Activated CD4-positive, alpha-beta memory T cell treated with anti-CD3 and anti-CD28 coated beads, Interleukin-2, amount 10 ng/mL, durations not matched to agents 7 days and 5 days (primary cell): ENCODE measurements around the gene TMEM238L. TPM values are rescaled to one million over a fixed set of nuclear protein-coding genes. Genes with fewer than 3 reads are reported as not detected.

Experiments used
- CTCF ChIA-PET: fragments of 350-600 bp; sonication (Branson Sonifier 250); formaldehyde crosslinking; loops from one replicate; lab custom pipeline; 2021; ENCODE audit warnings: antibody characterized with exemption, inconsistent platforms; lab: Charles Lee
- POLR2A ChIA-PET: fragments of 350-600 bp; sonication (Branson Sonifier 250); formaldehyde crosslinking; loops from one replicate; lab custom pipeline; 2021; ENCODE audit warnings: antibody characterized with exemption; lab: Charles Lee
- DNase-seq: peaks from one replicate; pipeline ENCODE4 v3.0.0-alpha.2; 2020
- H3K27ac Mint-ChIP-seq: one replicate; pipeline ENCODE4 v1.8.0; 2021; ENCODE audit warnings: mild to moderate bottlenecking, mixed read lengths
- H3K27me3 Mint-ChIP-seq: one replicate; pipeline ENCODE4 v1.8.0; 2021; ENCODE audit warnings: mixed read lengths
- H3K36me3 Mint-ChIP-seq: one replicate; pipeline ENCODE4 v1.8.0; 2021; ENCODE audit warnings: low read depth, mixed read lengths
- H3K4me1 Mint-ChIP-seq: one replicate; pipeline ENCODE4 v1.8.0; 2021; ENCODE audit warnings: mixed read lengths
- H3K4me3 Mint-ChIP-seq: one replicate; pipeline ENCODE4 v1.8.0; 2021; ENCODE audit warnings: mild to moderate bottlenecking, mixed read lengths
- H3K9me3 Mint-ChIP-seq: one replicate; pipeline ENCODE4 v1.8.0; 2021; ENCODE audit warnings: mixed read lengths
- total RNA-seq, 2 experiments: library from RNA; stranded (reverse); gene quantifications; one replicate each; pipeline ENCODE4 v1.2.3, GENCODE V29; 2021

The TMEM238L gene
- total RNA-seq, 2 experiments from 2014 or later = not detected

GRCh38 chr17:10798910-10799309, 5.0 kb downstream of the TMEM238L start:
- DNase-seq = no peak
- Mint-ChIP-seq H3K9me3 (no peaks in the 10 kb centered on the region), H3K36me3 (no peaks in the 10 kb centered on the region), H3K4me1 (no peaks in the 10 kb centered on the region), H3K27me3 (peaks cover 1% of the 10 kb centered on the region), H3K27ac (no peak overlapping the region), H3K4me3 (no peak overlapping the region)
- ChIA-PET CTCF (no interaction called here), POLR2A (no interaction called here)

GRCh38 chr17:10798332-10798749, 5.6 kb downstream of the TMEM238L start:
- no peak for DNase-seq
- Mint-ChIP-seq H3K4me3 (no peak overlapping the region), H3K4me1 (peaks cover 1% of the 10 kb centered on the region), H3K27me3 (peaks cover 2% of the 10 kb centered on the region), H3K36me3 (no peaks in the 10 kb centered on the region), H3K27ac (no peak overlapping the region), H3K9me3 (no peaks in the 10 kb centered on the region)
- ChIA-PET POLR2A (no interaction called here), CTCF (no interaction called here)

GRCh38 chr17:10797476-10798328, 6.2 kb downstream of the TMEM238L start:
- H3K27me3 Mint-ChIP-seq = peaks cover 2% of the 10 kb centered on the region
- DNase-seq = no peak
- ChIA-PET CTCF (no interaction called here), POLR2A (no interaction called here)
- H3K4me3 Mint-ChIP-seq = no peak overlapping the region
- H3K36me3 Mint-ChIP-seq = no peaks in the 10 kb centered on the region
- H3K9me3 Mint-ChIP-seq = no peaks in the 10 kb centered on the region
- H3K27ac Mint-ChIP-seq = no peak overlapping the region
- peaks cover 1% of the 10 kb centered on the region for H3K4me1 Mint-ChIP-seq

- Mint-ChIP-seq H3K36me3 (no peaks in the 10 kb centered on the region), H3K27ac (no peak overlapping the region), H3K4me3 (no peak overlapping the region), H3K4me1 (peaks cover 1% of the 10 kb centered on the region), H3K27me3 (peaks cover 5% of the 10 kb centered on the region), H3K9me3 (no peaks in the 10 kb centered on the region)
- no peak for DNase-seq
- ChIA-PET POLR2A (no interaction called here), CTCF (no interaction called here)
These were observed 10.1 kb downstream of the TMEM238L start for GRCh38 chr17:10793816-10794215.

GRCh38 chr17:10793256-10793655, 10.6 kb downstream of the TMEM238L start:
- CTCF ChIA-PET = no interaction called here
- no peak overlapping the region for H3K27ac Mint-ChIP-seq
- no peaks in the 10 kb centered on the region for H3K9me3 Mint-ChIP-seq
- peaks cover 1% of the 10 kb centered on the region for H3K4me1 Mint-ChIP-seq
- DNase-seq = no peak
- H3K27me3 Mint-ChIP-seq = peaks cover 5% of the 10 kb centered on the region
- POLR2A ChIA-PET = no interaction called here
- H3K36me3 Mint-ChIP-seq = no peaks in the 10 kb centered on the region
- H3K4me3 Mint-ChIP-seq = no peak overlapping the region

- DNase-seq = no peak
- H3K27ac Mint-ChIP-seq = no peak overlapping the region
- peaks cover 1% of the 10 kb centered on the region for H3K4me1 Mint-ChIP-seq
- no peaks in the 10 kb centered on the region for H3K9me3 Mint-ChIP-seq
- no peak overlapping the region for H3K4me3 Mint-ChIP-seq
- H3K36me3 Mint-ChIP-seq = no peaks in the 10 kb centered on the region
- ChIA-PET CTCF (no interaction called here), POLR2A (no interaction called here)
- peaks cover 7% of the 10 kb centered on the region for H3K27me3 Mint-ChIP-seq
These were observed 11.7 kb downstream of the TMEM238L start for GRCh38 chr17:10792151-10792550.

GRCh38 chr17:10790491-10791401, 13.2 kb downstream of the TMEM238L start:
- POLR2A ChIA-PET = no interaction called here
- H3K27me3 Mint-ChIP-seq = peaks cover 7% of the 10 kb centered on the region
- H3K9me3 Mint-ChIP-seq = no peaks in the 10 kb centered on the region
- no peak overlapping the region for H3K4me3 Mint-ChIP-seq
- CTCF ChIA-PET = no interaction called here
- H3K4me1 Mint-ChIP-seq = peaks cover 1% of the 10 kb centered on the region
- no peaks in the 10 kb centered on the region for H3K36me3 Mint-ChIP-seq
- no peak for DNase-seq
- H3K27ac Mint-ChIP-seq = no peak overlapping the region

- peaks cover 1% of the 10 kb centered on the region for H3K4me1 Mint-ChIP-seq
- no peaks in the 10 kb centered on the region for H3K36me3 Mint-ChIP-seq
- H3K27me3 Mint-ChIP-seq = peaks cover 7% of the 10 kb centered on the region
- POLR2A ChIA-PET = no interaction called here
- H3K4me3 Mint-ChIP-seq = no peak overlapping the region
- DNase-seq = no peak
- no peak overlapping the region for H3K27ac Mint-ChIP-seq
- CTCF ChIA-PET = no interaction called here
- no peaks in the 10 kb centered on the region for H3K9me3 Mint-ChIP-seq
These were observed 14.1 kb downstream of the TMEM238L start for GRCh38 chr17:10789694-10790271.

- Mint-ChIP-seq H3K4me3 (no peak overlapping the region), H3K4me1 (no peaks in the 10 kb centered on the region), H3K27ac (no peak overlapping the region), H3K36me3 (no peaks in the 10 kb centered on the region), H3K27me3 (peaks cover 14% of the 10 kb centered on the region), H3K9me3 (no peaks in the 10 kb centered on the region)
- DNase-seq = no peak
- ChIA-PET CTCF (no interaction called here), POLR2A (no interaction called here)
These were observed 16.4 kb downstream of the TMEM238L start for GRCh38 chr17:10787306-10788045.

- H3K27me3 Mint-ChIP-seq = peaks cover 18% of the 10 kb centered on the region
- H3K9me3 Mint-ChIP-seq = no peaks in the 10 kb centered on the region
- no peaks in the 10 kb centered on the region for H3K4me1 Mint-ChIP-seq
- H3K27ac Mint-ChIP-seq = no peak overlapping the region
- ChIA-PET POLR2A (no interaction called here), CTCF (no interaction called here)
- H3K36me3 Mint-ChIP-seq = no peaks in the 10 kb centered on the region
- no peak overlapping the region for H3K4me3 Mint-ChIP-seq
- no peak for DNase-seq
These were observed 18.6 kb downstream of the TMEM238L start for GRCh38 chr17:10785295-10785694.

GRCh38 chr17:10779609-10780008, 24.3 kb downstream of the TMEM238L start:
- Mint-ChIP-seq H3K4me1 (no peaks in the 10 kb centered on the region), H3K36me3 (no peaks in the 10 kb centered on the region), H3K4me3 (no peak overlapping the region), H3K9me3 (no peaks in the 10 kb centered on the region), H3K27me3 (peaks cover 18% of the 10 kb centered on the region), H3K27ac (no peak overlapping the region)
- no peak for DNase-seq
- ChIA-PET CTCF (no interaction called here), POLR2A (no interaction called here)

- no peak overlapping the region for H3K27ac Mint-ChIP-seq
- H3K4me1 Mint-ChIP-seq = no peaks in the 10 kb centered on the region
- CTCF ChIA-PET = no interaction called here
- H3K4me3 Mint-ChIP-seq = no peak overlapping the region
- no peaks in the 10 kb centered on the region for H3K9me3 Mint-ChIP-seq
- no peak for DNase-seq
- H3K27me3 Mint-ChIP-seq = peaks cover 12% of the 10 kb centered on the region
- no peaks in the 10 kb centered on the region for H3K36me3 Mint-ChIP-seq
- POLR2A ChIA-PET = no interaction called here
These were observed 26.0 kb downstream of the TMEM238L start for GRCh38 chr17:10777890-10778289.
